HK-2 (cell line): ENCODE data around the gene RIMS3.

ENCODE experiments used
- DNase-seq: peaks from one replicate; pipeline ENCODE4 v3.0.0-alpha.2; 2018; ENCODE audit not compliant: unreplicated experiment

The RIMS3 gene

DNA sequence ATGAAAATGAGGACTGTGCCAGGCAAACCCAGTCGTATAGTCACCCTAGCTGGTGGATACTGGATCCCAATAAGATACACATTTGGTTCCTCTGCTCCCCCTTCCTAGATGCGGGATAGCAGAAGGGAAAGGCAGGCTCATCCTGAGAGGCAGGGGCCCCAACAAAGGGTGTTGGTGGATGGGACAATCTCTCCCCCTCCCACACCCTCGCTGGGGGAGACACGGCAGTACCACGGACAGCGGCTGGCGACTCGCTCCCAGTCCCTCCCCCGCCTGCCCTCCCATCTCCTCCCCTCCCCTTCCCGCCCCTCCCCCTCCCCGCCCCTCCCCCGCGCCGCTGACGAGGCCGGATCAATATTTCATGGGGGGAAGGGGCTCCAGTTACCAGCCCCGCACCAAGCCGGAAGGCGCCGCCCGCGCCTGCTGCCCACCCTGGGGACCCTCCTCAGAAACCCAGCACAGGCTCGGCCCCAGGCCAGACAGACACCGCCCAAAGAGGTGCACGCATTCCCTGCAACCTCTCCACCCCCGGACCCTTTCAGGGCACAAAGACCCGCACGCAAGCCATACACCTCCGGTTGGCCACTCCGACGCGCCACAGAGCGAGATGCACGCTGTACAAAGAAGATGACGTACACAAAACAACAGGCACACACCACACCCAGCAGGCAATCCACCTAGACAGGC lies 11.5 kb downstream of the RIMS3 start:
- no peak for DNase-seq

DNA sequence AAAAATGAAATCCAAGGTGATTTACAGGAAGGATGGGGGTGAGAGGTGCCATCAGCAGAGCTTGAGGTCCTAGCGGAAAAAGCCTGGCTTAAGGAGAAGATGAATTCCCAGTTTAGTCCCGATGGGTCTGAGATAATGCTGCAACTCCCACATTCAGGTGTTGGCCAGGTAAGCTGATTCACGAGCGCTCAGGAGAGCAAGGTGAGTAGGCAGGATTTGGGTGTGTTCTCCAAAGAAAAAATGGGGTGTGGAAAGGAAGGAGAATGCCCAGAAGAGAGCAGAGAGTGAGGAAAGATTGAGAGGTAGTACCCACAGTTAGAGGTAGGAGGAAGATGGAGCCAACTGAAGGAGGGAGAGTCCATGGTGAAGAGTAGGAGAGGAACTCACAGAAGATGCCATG lies 12.5 kb downstream of the RIMS3 start:
- no peak for DNase-seq

DNA sequence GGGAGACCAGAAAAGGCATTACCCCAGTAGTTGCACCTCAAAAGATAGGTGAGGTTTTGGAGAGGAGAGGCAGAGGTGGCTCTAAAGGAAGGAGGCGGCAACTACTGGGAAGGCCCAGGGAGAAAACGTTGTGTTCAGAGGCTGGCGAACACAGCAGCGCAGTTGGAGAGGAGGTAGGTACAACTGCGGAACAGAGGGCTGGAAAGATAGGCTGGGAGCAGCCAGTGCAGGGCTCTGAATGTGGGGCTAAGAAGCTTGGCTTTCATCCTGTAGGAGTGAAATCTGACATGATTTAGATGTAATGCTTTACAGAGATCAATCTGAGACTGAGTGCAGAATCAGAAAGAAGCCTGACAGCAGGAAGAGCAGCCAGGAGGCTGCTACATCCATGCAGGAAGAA lies 13.0 kb downstream of the RIMS3 start:
- no peak for DNase-seq

DNA sequence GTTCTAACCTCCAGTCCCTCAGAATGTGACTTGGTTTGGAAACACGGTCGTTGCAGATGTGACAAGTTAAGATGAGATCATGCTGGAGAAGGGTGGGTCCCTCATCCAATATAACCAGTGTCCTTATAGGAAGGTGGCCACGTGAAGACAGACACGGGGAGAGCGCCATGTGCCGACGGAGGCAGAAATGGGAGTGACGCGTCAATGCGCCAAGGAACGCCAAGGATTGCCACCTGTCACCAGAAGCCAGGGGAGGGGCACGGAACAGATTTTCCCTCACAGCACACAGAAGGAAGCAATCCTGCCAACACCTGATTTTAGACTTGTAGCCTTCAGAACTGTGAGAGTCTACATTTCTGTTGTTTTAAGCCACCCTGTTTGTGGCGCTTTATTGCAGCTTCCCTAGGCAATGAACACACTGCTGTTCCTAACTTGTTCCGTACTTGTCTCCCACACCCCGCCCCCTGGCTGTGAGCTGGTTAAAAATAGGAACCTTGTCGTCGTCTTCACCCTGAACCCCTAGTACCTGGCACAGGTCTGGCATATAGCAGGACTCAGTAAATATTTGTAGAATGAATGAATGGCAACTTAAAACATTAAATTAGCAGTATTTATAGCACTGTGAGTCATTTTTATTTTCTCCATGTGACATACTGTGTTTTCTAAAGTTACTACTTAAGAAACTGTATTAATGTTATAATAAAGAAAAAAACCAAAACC lies 14.2 kb downstream of the RIMS3 start:
- DNase-seq = no peak

DNA sequence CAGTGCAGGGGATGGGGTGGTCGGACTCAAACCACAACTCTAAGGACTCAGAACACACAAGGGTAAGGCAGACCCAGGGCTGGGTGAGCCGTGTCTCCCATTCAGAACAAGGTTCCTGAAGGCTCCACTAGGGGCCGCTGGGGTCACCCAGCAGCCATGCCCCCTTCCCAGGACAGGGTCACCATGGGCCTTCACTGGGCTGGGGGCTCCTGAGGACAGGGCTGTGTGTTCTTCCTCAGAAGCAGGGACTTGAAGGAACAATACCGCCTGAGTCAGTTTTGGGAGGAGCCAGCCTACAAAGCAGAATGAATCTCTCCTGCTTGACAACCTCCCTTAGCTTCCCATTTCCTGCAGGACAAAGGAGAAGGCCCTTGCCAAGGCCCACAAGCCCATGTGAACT lies 15.4 kb downstream of the RIMS3 start:
- no peak for DNase-seq

DNA sequence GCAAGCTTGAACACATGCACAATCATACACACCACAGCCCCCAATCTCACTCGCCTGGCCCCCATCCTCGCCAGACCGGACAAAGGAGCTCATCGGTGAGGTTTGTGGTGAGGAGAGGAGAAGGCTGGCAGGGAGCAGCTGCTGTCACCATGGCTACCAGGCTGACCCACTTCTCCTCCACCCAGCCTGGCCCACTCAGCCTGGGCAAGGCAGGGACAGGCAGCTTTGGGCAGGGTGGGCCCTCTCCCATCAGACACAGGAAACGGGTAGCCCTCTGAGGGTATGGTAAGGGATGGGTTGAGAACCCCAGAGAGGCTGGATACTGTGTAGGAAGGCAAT lies 15.9 kb downstream of the RIMS3 start:
- DNase-seq = no peak

DNA sequence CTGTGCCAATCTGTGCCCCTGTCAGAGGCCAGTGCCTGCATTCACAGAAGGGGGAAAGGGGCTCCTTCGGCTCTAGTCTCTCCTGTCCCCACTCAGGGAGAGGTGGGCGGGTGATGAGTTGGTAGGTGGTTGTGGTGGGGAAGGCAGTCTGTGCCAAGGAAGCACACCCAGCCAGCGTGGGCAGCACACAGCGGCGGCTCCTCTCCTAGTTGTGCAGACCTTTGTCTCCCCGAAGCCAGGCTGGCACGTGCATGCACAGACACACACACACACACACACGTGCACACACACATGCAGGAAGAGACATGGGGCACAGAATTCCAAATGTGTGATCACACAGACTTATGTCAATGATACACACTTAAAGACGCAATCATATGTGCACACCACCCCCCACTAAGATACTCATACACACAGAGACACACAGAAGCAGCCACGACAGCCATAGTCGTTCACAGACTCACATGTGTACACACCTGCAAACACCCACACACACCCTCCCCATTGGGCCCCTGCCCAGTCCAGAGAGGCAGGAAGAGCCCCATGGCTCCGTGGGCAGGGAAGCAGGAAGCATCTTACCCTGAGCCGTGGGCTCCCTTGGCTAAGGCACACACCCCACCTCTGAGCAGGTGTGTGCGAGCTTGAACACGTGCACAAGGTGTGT lies 16.4 kb downstream of the RIMS3 start:
- DNase-seq = no peak

DNA sequence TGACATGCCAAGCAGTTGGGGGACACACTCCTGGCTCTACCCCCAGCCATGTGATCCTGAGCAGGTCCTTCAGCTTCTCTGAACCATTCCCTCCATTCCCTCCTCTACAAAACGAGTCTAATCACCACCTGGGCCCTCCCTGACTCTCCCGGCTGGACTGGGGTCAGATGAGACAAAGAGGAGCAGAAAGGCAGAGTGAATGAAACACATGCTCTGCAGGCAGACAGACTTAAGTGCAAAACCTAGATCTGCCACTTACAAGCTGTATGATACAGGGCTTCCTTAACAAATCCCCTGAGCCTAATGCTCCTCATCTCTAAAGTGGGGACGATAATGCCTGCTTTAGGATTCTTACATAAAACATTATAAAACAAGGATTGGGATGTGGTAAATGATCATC lies 17.3 kb downstream of the RIMS3 start:
- no peak for DNase-seq

DNA sequence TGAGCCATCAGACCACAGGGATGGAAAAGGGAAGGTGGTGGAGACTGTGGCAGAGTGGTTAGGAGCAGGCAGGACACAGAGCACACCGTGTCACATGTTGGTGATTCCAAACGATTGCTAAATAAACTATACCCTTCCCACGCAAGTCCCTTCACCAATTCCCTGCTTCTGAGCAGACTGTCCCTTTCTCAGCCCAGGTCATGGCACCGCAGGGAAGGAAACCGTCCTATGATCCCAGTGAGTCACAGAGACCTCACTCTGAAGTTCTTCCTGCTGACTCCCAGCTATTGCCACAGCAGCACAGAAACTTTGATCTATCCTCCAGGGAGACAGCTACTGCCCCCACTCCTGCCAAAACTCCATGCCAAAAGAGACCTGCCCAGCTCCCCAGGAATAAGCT lies 19.2 kb downstream of the RIMS3 start:
- DNase-seq = no peak

DNA sequence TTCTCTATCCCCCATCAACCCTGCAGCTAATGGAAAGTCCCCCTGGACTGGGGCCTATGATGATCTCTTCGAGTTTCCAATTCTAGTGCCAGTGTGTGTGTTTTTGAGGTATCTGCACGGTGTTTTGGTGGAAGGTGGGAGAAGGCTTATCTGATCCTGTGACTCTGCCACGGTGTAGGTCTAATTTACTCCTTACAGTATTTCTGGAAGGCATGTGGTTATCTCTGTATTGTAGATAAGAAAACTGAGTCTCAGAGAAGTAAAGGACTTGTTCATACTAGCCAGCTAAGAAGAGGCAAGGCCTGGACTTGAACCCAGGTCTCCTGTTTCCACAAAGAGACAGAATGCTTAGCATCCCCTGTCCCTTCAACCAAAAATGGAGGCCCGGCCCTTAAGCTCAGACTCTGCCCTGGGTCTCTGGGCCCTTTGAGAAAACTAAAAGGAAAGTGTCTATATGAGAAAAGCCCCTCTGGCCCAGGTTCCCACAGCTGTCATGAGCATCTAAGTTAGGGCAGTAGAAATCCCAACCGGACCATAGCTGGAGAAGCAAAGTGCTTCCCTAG lies 20.3 kb downstream of the RIMS3 start:
- no peak for DNase-seq

DNA sequence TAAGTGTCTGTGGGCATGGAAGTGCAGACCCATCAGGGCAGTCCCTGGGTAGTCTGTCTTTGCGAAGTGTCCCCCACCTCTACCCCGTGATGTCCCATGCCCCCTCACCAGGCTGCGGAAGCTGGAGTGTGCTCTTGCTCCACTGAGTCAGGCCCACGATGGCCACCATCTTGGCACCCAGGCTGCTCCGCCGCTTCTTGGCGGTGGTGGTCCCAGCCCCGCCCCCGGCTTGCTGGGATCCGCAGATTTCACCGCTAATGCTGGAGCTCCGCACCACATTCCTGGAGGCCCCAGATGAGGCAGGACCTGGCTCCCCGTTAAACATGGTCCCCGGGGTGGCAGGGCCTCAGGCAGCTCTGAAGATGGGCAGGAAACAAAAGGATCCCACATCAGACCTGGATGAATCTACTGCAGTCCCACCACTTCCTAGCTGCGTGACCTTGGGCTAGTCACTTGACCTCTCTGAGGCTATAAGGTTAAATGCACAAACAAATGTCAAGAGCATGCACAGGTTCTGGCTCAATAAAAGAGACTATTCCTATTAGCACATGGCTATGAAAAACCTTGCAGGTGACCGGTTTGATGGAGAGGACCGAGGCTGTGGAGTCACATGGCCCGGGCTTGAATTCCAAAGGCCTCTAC lies 23.8 kb downstream of the RIMS3 start:
- DNase-seq = no peak

DNA sequence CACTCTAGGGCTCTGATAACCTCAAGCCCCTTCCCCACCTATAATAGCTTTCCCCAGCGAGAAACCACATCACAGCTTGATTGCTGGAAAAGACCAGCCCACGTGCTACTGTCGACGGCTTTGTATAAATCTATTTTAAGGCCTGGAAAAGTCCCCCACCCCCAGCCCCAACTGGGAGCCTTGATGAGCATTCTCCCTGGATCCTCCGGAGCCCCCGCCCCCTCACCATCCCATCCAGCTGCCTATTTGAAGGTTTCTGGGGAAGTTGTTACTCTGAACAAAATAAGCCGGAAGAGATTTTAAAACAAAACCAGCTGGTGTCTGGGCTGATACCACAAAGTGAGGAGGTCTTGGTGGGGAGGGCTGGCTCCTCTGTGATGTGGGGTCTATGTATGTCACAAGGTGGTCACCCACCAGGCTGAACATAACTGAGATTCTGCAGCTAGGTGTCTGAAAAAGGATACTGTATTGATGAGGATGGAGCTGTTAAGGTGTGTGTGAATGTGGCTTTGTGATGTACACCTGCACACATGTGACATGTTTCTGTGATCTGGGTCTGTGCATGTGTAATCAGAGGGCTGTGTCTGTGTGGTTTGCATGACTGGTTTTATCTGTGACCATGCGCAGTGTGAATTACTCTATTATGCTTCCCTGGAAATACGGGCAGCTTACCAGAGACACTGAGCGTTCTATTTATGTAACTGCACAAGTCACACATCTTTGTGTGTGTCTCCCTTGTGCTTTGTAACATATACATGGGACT lies 25.0 kb downstream of the RIMS3 start:
- no peak for DNase-seq

DNA sequence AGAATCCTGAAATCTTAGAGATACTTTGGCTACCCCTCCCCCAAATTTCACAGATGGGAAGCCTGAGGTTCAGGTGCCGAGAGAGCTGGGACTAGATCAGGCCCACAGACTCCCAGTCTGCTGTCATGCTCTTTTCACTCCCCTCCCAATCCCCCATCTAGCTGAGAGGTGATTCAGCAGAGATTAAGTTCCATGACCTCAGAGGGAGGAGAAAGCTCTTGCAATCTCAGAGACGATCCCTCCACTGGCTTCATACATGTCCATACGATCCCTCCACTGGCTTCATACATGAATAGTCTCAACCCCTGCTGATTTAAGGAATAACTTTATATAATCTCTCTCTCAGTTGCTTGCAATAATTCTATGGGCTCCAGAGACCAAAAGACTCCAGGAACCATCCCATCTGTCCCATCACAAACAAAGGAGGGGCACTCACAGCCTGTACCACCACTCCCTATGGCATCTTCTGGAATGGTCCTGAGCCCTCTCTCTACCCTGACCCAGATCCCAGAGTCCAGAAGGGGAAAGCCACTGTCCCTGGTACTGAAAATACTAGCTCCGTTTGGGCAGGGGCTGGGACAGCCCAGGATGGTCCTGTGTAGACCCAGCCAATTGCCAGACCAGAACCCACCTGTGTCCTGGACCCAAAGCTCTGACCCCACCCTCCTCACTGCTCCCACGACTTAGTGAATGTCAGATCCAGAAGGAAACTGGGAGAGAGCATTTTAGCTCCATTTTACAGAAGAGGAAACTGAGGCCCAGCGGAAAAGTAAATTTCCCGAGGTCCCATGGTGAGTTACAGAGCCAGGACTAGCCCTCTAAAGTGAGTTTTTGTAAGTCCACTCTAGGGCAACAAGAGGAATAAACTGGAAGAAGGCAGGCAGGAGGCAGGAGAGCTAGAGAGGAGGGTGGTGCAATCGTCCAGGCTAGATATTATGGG lies 27.1 kb downstream of the RIMS3 start:
- DNase-seq = no peak

DNA sequence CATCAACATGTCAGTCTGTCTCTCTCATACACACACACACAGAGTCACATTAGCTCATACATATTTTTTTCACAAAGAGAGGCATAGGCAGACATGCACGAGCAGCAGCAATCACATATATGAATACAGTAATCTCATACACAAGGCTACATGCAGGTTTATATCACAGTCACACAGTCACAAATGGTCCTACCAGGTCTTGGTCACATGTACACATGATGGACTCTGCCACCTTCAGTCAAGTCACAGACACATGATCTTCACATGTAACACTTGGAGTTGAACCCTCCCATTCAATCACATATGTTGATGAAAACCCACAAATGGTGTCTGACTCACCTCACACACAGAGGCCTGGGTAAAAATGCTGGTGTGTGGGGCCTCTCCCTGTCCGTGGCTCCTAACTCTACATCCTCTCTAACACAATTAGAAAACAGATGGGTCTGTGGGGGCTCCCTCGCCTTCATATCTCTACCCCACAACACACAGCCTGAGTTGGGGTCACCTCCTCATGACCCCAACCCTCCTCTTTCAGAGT lies 27.9 kb downstream of the RIMS3 start:
- DNase-seq = no peak

DNA sequence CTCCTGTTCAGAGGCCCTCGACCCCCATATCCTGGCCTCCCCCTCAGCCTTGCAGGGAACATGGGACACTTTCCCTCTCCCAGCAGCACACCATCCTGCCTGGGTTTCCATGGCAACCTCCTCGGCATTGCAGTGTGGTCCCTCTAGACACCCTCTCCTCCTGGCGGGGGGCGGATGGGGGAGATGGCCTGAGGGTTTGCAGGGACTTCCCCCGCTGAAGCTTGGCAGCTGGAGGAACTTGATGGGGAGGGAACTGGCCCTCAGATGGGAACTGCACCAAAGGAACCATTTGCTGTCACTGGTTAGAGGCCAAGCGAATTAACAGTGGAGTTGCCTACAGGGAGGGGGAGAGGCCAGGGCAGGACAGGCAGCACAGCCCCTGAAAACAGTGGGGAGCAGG lies 28.7 kb downstream of the RIMS3 start:
- no peak for DNase-seq

DNA sequence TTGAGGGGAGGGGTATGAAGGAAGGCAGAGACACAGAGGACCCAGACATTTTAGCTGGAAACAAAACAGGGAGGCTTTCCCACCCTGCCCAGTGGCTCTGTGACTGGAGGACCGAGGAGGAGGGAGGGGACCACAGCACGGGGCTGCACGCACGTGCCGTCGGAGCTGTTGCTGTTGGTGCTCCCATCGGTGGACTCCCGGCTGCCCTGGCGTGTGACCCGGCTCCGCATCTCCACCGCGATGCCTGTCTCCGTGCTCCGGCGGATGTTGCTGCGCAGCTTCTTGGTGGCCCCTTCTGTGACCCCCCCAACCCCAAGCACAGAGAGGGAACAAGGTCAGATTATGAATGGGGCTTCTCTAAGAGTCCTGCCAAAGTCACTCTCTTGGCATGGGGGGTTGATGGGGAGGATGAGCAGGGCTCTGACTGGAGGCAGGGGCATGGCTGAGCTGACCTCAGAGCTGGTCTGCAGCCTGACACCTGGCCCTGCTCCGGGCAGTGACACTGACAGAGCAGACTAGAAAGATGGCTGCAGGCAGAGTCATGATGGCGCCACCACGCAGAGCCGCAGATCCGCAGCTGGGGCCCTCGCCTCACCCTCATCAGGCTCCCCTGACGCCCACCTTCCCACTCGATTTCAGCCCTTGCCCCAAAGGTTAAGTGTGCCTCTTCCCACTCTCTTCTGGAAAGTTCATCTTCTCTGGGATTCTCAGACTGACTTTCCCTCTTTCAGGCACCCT lies 29.6 kb downstream of the RIMS3 start:
- no peak for DNase-seq

DNA sequence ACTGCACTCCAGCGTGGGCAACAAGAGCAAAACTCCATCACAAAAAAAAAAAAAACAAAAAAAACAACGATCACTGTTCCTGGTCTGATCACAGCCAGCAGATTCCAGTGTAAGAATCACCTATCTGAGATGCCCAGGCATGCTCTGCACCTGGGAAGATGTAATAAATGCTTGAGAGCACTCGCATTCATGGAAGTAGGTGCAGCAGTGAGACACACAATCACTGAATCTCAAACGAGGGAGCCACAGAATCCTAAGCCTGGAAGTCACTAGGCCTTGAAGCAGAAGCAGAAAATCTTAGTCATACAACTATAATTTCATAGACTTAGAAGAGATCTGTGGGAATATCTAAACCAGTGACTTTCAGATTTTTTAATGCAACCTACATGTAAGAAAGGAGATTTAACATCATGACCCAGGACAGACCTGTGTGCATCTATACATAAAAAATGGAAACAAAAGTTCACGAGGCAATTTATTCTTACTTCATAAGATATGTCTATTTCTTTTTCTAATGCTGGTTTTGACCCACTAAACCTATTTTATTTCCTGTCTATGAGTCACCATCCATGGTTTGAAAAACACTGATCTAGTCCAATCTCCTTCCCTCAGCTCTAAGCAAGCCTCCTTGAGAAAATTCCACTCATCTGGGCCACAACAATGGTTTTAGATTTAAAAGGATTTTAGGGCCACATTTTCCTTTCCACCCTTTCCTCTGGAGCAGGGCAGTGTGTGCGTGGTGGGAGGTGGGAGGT lies 30.4 kb downstream of the RIMS3 start:
- no peak for DNase-seq

DNA sequence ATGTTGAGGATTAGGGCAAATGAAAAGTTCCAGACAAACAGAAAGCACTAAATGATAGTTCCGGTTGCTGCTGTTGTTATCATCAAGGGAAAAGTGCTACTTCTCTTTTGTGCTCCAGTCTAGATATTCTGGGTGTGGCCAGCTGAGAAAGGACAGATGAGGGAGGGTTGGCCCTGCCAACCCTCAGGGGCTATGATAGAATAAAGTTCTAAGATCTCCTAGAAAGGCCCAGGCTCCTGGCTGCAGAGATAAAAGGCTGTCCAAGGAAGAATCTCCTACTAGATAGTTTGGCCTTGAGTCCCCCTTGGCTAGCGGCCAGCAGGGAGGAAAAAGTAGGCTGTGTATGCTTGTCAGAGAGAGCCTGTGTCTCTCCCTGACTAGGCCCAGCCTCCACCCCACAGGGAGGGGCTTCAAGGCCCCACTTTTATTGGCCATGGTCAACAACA lies 31.5 kb downstream of the RIMS3 start:
- DNase-seq = no peak

DNA sequence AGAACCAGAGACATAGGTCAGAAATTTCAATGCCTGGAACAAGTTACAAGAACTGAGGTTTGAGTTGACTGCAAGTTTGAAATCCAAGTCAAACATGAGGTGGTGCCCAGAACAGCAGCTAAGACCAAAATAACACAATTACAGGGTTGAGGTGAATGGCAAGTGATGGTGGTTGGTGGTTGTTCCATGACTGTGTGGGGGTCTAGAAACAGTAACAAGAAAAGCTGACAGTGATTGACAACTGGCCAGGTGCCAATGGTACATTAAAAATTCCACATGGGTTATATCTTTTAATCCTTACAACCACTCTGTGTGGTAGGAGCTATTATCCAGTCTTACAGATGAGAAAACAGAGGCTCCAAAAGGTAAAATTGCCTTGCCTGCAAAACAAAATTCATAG lies 32.0 kb downstream of the RIMS3 start:
- no peak for DNase-seq
